GM19025 (cell line): ENCODE results near the gene TMEM168.

Experiments
- ATAC-seq: cut with Tn5 transposase; IDR thresholded peaks from one replicate; pipeline ENCODE4 v1.9.1; 2021; ENCODE audit warnings: mild to moderate bottlenecking, low read depth, moderate library complexity; ENCODE audit not compliant: unreplicated experiment

TMEM168 gene

DNA sequence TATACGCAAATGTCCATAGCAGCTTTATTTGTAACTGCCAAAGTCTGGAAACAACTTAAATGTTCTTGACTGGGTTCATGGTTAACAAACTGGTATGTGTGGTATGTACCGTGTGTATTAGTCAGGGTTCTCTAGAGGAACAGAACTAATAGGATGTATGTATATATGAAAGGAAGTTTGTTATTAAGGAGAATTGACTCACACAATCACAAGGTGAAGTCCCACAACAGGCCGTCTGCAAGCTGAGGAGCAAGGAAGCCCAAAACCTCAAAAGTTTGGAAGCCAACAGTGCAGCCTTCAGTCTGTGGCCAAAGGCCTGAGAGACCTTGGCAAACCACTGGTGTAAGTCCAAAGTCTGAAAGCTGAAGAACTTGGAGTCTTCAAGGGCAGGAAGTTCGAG lies 66.8 kb downstream of the TMEM168 start:
- ATAC-seq: no peak

DNA sequence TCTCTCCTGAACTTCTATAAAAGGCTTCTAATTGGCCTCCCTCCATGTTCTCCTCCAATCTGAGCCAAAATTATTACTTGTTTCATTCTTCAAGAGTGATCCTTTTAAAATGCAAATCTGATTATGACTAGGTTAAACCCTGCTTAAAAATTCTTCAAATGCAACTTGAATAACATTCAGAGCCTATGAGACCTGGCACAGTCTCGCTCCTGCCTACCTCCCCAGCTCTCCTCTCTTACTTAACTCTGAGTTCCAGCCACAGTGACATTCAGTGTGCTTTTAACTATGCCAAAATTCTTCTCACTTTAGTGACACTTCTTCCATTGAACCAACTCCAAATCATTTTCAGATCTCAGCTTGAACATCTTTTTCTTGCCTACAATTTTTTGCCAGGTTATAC lies 68.8 kb downstream of the TMEM168 start:
- no peak for ATAC-seq

DNA sequence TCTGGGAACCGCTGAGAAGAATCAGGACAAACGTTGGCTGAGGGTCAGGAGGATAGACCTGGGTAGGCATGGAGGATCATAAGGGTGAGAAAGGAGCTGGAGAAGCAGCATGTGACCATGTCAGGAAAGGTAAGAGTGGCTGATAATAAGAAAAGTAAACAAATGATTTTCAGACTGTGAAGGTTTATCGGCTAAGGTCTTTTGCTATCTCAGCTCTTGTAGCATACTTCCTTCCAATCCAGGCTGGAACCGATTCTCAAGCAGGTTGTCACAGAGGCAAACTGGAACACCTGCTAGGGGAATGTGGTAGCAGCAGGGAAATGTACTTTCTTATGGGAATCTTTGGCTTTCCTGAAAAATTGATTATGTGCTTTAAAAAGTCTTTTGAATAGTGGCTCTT lies 74.7 kb downstream of the TMEM168 start:
- ATAC-seq: no peak

DNA sequence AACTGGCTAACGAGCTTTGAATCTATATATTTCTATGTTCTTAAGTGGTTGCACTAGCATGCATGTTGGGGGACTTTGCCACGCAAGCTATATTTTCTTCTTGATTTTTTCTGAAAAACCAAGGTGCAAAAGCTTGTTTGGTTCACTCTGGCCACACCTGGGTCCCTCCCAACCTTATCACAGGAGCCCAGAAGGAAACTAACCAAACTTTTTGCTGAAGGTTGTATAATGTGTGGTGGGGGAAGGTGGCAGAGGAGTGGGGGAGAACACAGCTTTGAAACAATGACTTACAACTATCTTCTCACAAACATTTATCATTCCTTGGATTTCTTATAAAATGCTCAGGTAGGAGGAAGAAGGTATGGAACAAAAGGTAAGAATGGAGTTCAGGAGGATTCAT lies 75.3 kb downstream of the TMEM168 start:
- no peak for ATAC-seq
